SK-N-SH (cell line): Measurements from ENCODE around the gene RFX2. TPM values are rescaled to one million over a fixed set of nuclear protein-coding genes. Genes with fewer than 3 reads are reported as not detected.
A peak's percentile ranks its signal among the peaks of the same experiment; 100 is the strongest.

ENCODE experiments used
- CTCF ChIA-PET: fragments of 300-600, 350-600 bp; formaldehyde crosslinking; extraction: SDS; loops from one replicate; lab custom pipeline; 2021; lab: Yijun Ruan, JAX
- POLR2A ChIA-PET: fragments of 350-600 bp; sonication (Branson Sonifier 250); formaldehyde crosslinking; extraction: SDS; loops from one replicate; lab custom pipeline; 2020; ENCODE audit warnings: antibody characterized with exemption, inconsistent platforms; lab: Yijun Ruan, JAX
- DNase-seq: peaks from one replicate; pipeline ENCODE4 v3.0.0; 2012
- H2AFZ ChIP-seq: fragments of 200-600 bp; sonication (generic); 2 replicates; pipeline ENCODE4 v1.8.1; 2016; ENCODE audit warnings: antibody characterized with exemption, mild to moderate bottlenecking, low read depth
- H3F3A ChIP-seq: fragments of 200-600 bp; sonication (generic); replicated peaks from 2 replicates; pipeline ENCODE3; 2016; ENCODE audit warnings: antibody characterized with exemption, mild to moderate bottlenecking; ENCODE audit not compliant: insufficient read depth
- H3K27ac ChIP-seq, 2 experiments: fragments of 200-500 bp in 1 of 2; fragments of 200-600 bp in 1 of 2; sonication (Bioruptor generic) in 1 of 2; sonication (generic), shearing (Covaris generic) in 1 of 2; 2 replicates each; pipeline versions ENCODE4 v1.5.1 to v1.6.1; 2014 to 2016; ENCODE audit warnings: low read depth in 2 of 2, inconsistent platforms in 1 of 2, low read length in 1 of 2, mild to moderate bottlenecking in 1 of 2, mixed read lengths in 1 of 2
- H3K27me3 ChIP-seq: fragments of 200-600 bp; sonication (generic), shearing (Covaris generic); 2 replicates; pipeline ENCODE4 v1.6.1; 2016; ENCODE audit warnings: mixed run types; ENCODE audit not compliant: insufficient read depth
- H3K36me3 ChIP-seq, 2 experiments: fragments of 200-500 bp in 1 of 2; fragments of 200-600 bp in 1 of 2; sonication (Bioruptor generic) in 1 of 2; sonication (generic) in 1 of 2; replicated peaks in 1 of 2; 2 replicates each; pipeline versions ENCODE3 to v1.5.1; 2014 to 2016; ENCODE audit warnings: low read length in 1 of 2, mild to moderate bottlenecking in 1 of 2; ENCODE audit not compliant: insufficient read depth in 2 of 2, control insufficient read depth in 1 of 2
- H3K4me1 ChIP-seq, 2 experiments: fragments of 200-500 bp in 1 of 2; fragments of 200-600 bp in 1 of 2; sonication (Bioruptor generic) in 1 of 2; sonication (generic), shearing (Covaris generic) in 1 of 2; 2 replicates each; pipeline versions ENCODE4 v1.5.1 to v1.6.1; 2014 to 2016; ENCODE audit warnings: low read depth in 1 of 2, low read length in 1 of 2, mixed run types in 1 of 2; ENCODE audit not compliant: insufficient read depth in 2 of 2, control insufficient read depth in 1 of 2
- H3K4me2 ChIP-seq: fragments of 200-600 bp; sonication (generic), shearing (Covaris generic); 2 replicates; pipeline ENCODE4 v1.6.1; 2017; ENCODE audit warnings: mixed run types
- H3K4me3 ChIP-seq, 2 experiments: fragments of 200-500 bp in 1 of 2; fragments of 200-600 bp in 1 of 2; sonication (Bioruptor generic) in 1 of 2; sonication (generic), shearing (Covaris generic) in 1 of 2; 2 replicates each; pipeline versions ENCODE4 v1.5.1 to v1.8.1; 2014 to 2016; ENCODE audit warnings: low read depth in 2 of 2, inconsistent platforms in 1 of 2, low read length in 1 of 2, mild to moderate bottlenecking in 1 of 2, mixed read lengths in 1 of 2, moderate library complexity in 1 of 2
- H3K79me2 ChIP-seq: fragments of 200-600 bp; sonication (generic); 2 replicates; pipeline ENCODE4 v1.8.1; 2017; ENCODE audit warnings: mild to moderate bottlenecking; ENCODE audit not compliant: insufficient read depth
- H3K9ac ChIP-seq: fragments of 200-600 bp; sonication (generic); 2 replicates; pipeline ENCODE4 v1.6.1; 2017; ENCODE audit warnings: mixed run types
- H3K9me2 ChIP-seq: fragments of 200-600 bp; sonication (generic); 2 replicates; pipeline ENCODE4 v1.6.1; 2017; ENCODE audit warnings: mixed run types
- H3K9me3 ChIP-seq: fragments of 200-600 bp; sonication (generic); 2 replicates; pipeline ENCODE4 v1.6.1; 2017; ENCODE audit warnings: mixed run types, mild to moderate bottlenecking, moderate library complexity
- H4K20me1 ChIP-seq: fragments of 200-600 bp; sonication (generic); 2 replicates; pipeline ENCODE4 v1.6.1; 2017; ENCODE audit warnings: mild to moderate bottlenecking, mixed run types; ENCODE audit not compliant: insufficient read depth
- ELF1 ChIP-seq: IDR thresholded peaks from 2 replicates; pipeline ENCODE4 v1.4.0; 2012
- GABPA ChIP-seq: IDR thresholded peaks from 2 replicates; pipeline ENCODE4 v1.4.0; 2012; ENCODE audit warnings: low read depth, mild to moderate bottlenecking
- GATA2 ChIP-seq: sonication (generic); formaldehyde crosslinking; IDR thresholded peaks from 2 replicates; pipeline ENCODE4 v1.5.0; 2020; ENCODE audit warnings: mild to moderate bottlenecking, missing genetic modification reagents
- JUND ChIP-seq: IDR thresholded peaks from 2 replicates; pipeline ENCODE4 v1.4.0; 2012
- MEF2A ChIP-seq: IDR thresholded peaks from 2 replicates; pipeline ENCODE4 v1.4.0; 2012; ENCODE audit warnings: low read depth, borderline replicate concordance
- MXI1 ChIP-seq: IDR thresholded peaks from 2 replicates; pipeline ENCODE4 v1.6.1; 2012; ENCODE audit warnings: mild to moderate bottlenecking, low read depth, low read length, improper control_type of control experiment
- NFIC ChIP-seq: IDR thresholded peaks from 2 replicates; pipeline ENCODE4 v1.4.0; 2012; ENCODE audit warnings: borderline replicate concordance
- NRF1 ChIP-seq: IDR thresholded peaks from 2 replicates; pipeline ENCODE4 v1.6.1; 2012; ENCODE audit warnings: low read depth, mild to moderate bottlenecking, low read length
- POLR2AphosphoS5 ChIP-seq: IDR thresholded peaks from 2 replicates; pipeline ENCODE4 v1.6.1; 2012; ENCODE audit warnings: low read depth, low read length
- RAD21 ChIP-seq: IDR thresholded peaks from 2 replicates; pipeline ENCODE4 v1.6.1; 2012; ENCODE audit warnings: mild to moderate bottlenecking, low read length
- RXRA ChIP-seq: IDR thresholded peaks from 2 replicates; pipeline ENCODE4 v1.4.0; 2012; ENCODE audit warnings: low read depth, mild to moderate bottlenecking, borderline replicate concordance
- TAF1 ChIP-seq: IDR thresholded peaks from 2 replicates; pipeline ENCODE4 v1.6.1; 2012; ENCODE audit warnings: low read depth, mild to moderate bottlenecking, low read length, moderate library complexity, borderline replicate concordance
- TCF12 ChIP-seq: IDR thresholded peaks from 2 replicates; pipeline ENCODE4 v1.4.0; 2012
- TEAD4 ChIP-seq: IDR thresholded peaks from 2 replicates; pipeline ENCODE4 v1.4.0; 2012; ENCODE audit warnings: mild to moderate bottlenecking, borderline replicate concordance; ENCODE audit not compliant: insufficient read depth
- ZBTB33 ChIP-seq: IDR thresholded peaks from 2 replicates; pipeline ENCODE4 v1.4.0; 2012; ENCODE audit warnings: low read depth, borderline replicate concordance
- WGBS: methylation state at CpG from one replicate; pipeline ENCODE4 v1.1.6; 2017; ENCODE audit warnings: low lambda C conversion rate; 5-methylcytosine and 5-hydroxymethylcytosine counted together
- polyA plus RNA-seq, 3 experiments: library from polyadenylated mRNA; depleted of rRNA; stranded (reverse); fragments of >200 nt; gene quantifications; 2 replicates each; pipeline ENCODE4 v1.2.3, GENCODE V29; 2012

The RFX2 gene
- polyA plus RNA-seq, 1 of the 3 experiments (the other 2 are of a cell fraction) = 12.6 TPM

GRCh38 chr19:6098574-6098973 is 11.7 kb downstream of the RFX2 start (continued):
- TF ChIP-seq GABPA (no peak), ELF1 (no peak)

GRCh38 chr19:6097911-6098310 is 12.4 kb downstream of the RFX2 start:
- H4K20me1 ChIP-seq = no peaks in the 10 kb centered on the region
- CTCF ChIA-PET = interaction anchor here (1.0 to 1.3 kb wide), 4 partner anchors 27 to 111 kb away, joined by 3 to 4 read pairs (median 3); no protein-coding TSS in a partner anchor
- peak overlapping the region in 1 of 2 experiments; percentile 15; a peak in 1 of 4 replicates for H3K27ac ChIP-seq
- no peak overlapping the region for H3K4me2 ChIP-seq
- no peaks in the 10 kb centered on the region for H3K9me2 ChIP-seq
- no peaks in the 10 kb centered on the region for H3K27me3 ChIP-seq
- 51% methylated on average over 4 of the region's 4 CpGs for WGBS
- H3K9ac ChIP-seq = no peak overlapping the region
- POLR2A ChIA-PET = no interaction called here
- DNase-seq = no peak
- TF ChIP-seq NRF1 (no peak), GABPA (no peak), JUND (peak; percentile 21; the same call in 1 of the 2 replicates), ZBTB33 (no peak), TCF12 (peak; percentile 11; the same call in 1 of the 2 replicates), GATA2 (no peak)
- H3K4me1 ChIP-seq = peaks cover 9 to 18% of the 10 kb centered on the region in 2 experiments
- H3K36me3 ChIP-seq = no peaks in the 10 kb centered on the region
- no peak overlapping the region for H3K4me3 ChIP-seq
- peaks cover 8% of the 10 kb centered on the region for H3F3A ChIP-seq
- H2AFZ ChIP-seq = no peak overlapping the region
- no peaks in the 10 kb centered on the region for H3K9me3 ChIP-seq
- H3K79me2 ChIP-seq = peaks cover 99% of the 10 kb centered on the region

- Histone ChIP-seq H3K27ac (no peak overlapping the region), H3F3A (no peaks in the 10 kb centered on the region), H4K20me1 (no peaks in the 10 kb centered on the region), H3K4me3 (no peak overlapping the region), H3K27me3 (no peaks in the 10 kb centered on the region), H3K4me2 (no peak overlapping the region), H2AFZ (no peak overlapping the region), H3K79me2 (peaks cover 93% of the 10 kb centered on the region), H3K36me3 (peaks cover 0 to 1% of the 10 kb centered on the region in 2 experiments), H3K9me3 (no peaks in the 10 kb centered on the region), H3K9me2 (no peaks in the 10 kb centered on the region), H3K4me1 (peaks cover 18% of the 10 kb centered on the region in 2 experiments; a peak in 3 of 4 replicates), H3K9ac (no peak overlapping the region)
- DNase-seq = no peak
- TF ChIP-seq NRF1 = no peak
- TF ChIP-seq TAF1 = no peak
- TF ChIP-seq RAD21 = no peak
- TF ChIP-seq POLR2AphosphoS5 = no peak
- no peak for TF ChIP-seq NFIC
- TF ChIP-seq TEAD4 = no peak
- TF ChIP-seq MEF2A = no peak
- TF ChIP-seq MXI1 = no peak
- no peak for TF ChIP-seq JUND
- no peak for TF ChIP-seq RXRA
- CTCF ChIA-PET = interaction anchor here (0.9 kb wide), 1 partner anchor 47 kb away, joined by 4 read pairs; no protein-coding TSS in a partner anchor
- POLR2A ChIA-PET = no interaction called here
- WGBS = 88% methylated on average over 4 of the region's 4 CpGs
Observed at GRCh38 chr19:6095760-6096159, 14.5 kb downstream of the RFX2 start.
